Endothelial cell of umbilical vein (primary cell): ENCODE data around the gene SCN4A.
"Not testable (repeated sequence)": the region's sequence is repeated elsewhere in the genome, so short reads cannot be mapped to it uniquely, and the experiment has no call there.

ENCODE experiments used
- EZH2 ChIP-seq: IDR thresholded peaks from 2 replicates; pipeline ENCODE4 v1.6.1; 2012; ENCODE audit warnings: borderline replicate concordance, low read depth, mild to moderate bottlenecking, moderate library complexity, low read length, inconsistent platforms; ENCODE audit not compliant: severe bottlenecking
- JUN ChIP-seq: IDR thresholded peaks from 2 replicates; pipeline ENCODE4 v1.6.1; 2011; ENCODE audit warnings: borderline replicate concordance, low read depth; ENCODE audit not compliant: insufficient read length, insufficient read depth
- POLR2A ChIP-seq: IDR thresholded peaks from 2 replicates; pipeline ENCODE4 v1.6.1; 2012; ENCODE audit warnings: low read depth, mild to moderate bottlenecking, control low read depth, low read length
- POLR2AphosphoS5 ChIP-seq: IDR thresholded peaks from 2 replicates; pipeline ENCODE4 v1.6.1; 2012; ENCODE audit warnings: low read depth, mild to moderate bottlenecking, control low read depth, low read length, moderate library complexity; ENCODE audit not compliant: insufficient read depth
- TF ChIP-seq, protein P1 (sequence below), 2 donors: IDR thresholded peaks; 1 replicate in 1 of 2; 2 replicates in 1 of 2; pipeline ENCODE4 v1.5.1; 2011; ENCODE audit warnings: low read length in 2 of 2, mild to moderate bottlenecking in 2 of 2, moderate library complexity in 2 of 2, control low read depth in 1 of 2, inconsistent platforms in 1 of 2, low read depth in 1 of 2; ENCODE audit not compliant: insufficient read depth in 1 of 2; ENCODE audit errors: extremely low read depth in 1 of 2
- TF ChIP-seq, protein P2 (sequence below): IDR thresholded peaks from 2 replicates; pipeline ENCODE4 v1.6.1; 2011; ENCODE audit not compliant: insufficient read depth, insufficient read length

DNA sequence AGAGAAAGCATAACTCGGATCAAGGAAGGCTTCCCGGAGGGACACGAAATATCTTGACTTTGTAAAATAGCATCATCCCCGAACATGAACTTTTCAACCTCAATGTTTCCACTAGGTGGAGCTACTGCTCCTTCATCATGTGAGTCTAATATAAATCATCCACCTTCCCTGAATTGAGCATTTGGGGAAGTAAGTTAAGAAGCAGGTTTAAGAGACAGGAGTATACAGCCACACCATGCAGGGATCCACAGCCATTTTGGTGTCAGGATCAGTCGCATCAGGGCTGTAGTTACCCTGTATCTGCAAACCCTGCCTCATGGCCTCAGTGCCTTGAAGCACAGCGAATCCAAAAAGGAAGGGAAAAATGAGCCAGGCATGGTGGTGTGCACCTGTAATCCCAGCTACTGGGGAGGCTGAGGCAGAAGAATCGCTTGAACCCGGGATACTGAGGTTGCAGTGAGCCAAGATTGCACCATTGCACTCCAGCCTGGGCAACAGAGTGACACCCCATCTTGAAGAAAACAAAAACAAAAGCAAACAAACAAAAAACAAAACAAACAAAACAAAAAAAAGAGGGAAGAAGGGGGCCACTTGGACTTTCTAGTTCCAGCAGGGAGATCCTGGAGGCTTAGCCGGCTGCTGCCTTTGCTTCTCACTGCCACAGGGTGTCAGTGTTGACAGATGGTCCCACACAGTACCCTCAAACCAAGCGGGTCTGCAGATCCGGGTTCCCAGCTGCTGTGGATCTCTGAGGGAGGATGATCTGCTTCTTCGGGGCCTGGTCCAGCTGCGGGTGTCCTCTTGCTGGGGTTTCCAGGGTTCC is 83.5 kb downstream of the SCN4A start:
- TF ChIP-seq, protein P1, sequence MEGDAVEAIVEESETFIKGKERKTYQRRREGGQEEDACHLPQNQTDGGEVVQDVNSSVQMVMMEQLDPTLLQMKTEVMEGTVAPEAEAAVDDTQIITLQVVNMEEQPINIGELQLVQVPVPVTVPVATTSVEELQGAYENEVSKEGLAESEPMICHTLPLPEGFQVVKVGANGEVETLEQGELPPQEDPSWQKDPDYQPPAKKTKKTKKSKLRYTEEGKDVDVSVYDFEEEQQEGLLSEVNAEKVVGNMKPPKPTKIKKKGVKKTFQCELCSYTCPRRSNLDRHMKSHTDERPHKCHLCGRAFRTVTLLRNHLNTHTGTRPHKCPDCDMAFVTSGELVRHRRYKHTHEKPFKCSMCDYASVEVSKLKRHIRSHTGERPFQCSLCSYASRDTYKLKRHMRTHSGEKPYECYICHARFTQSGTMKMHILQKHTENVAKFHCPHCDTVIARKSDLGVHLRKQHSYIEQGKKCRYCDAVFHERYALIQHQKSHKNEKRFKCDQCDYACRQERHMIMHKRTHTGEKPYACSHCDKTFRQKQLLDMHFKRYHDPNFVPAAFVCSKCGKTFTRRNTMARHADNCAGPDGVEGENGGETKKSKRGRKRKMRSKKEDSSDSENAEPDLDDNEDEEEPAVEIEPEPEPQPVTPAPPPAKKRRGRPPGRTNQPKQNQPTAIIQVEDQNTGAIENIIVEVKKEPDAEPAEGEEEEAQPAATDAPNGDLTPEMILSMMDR (IDR thresholded peaks at IDR 0.05; ENCODE audit: extremely low read depth in 1 of 2, insufficient read depth in 1 of 2, low read depth in 1 of 2, low read length in 2 of 2) = peak; percentile 10 to 49
- not testable (repeated sequence) for TF ChIP-seq POLR2A, POLR2AphosphoS5, JUN, EZH2
- TF ChIP-seq, protein P2, sequence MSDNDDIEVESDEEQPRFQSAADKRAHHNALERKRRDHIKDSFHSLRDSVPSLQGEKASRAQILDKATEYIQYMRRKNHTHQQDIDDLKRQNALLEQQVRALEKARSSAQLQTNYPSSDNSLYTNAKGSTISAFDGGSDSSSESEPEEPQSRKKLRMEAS = not testable (repeated sequence)
